Aorta (tissue), 5 donors: Measurements from ENCODE around the gene YIF1A. TPM values are rescaled to one million over a fixed set of nuclear protein-coding genes. Genes with fewer than 3 reads are reported as not detected.

Experiments used
- ATAC-seq: fragments of 200-7000 bp; cut with Tn5 transposase; one replicate; pipeline ENCODE4 v1.9.1; 2022; ENCODE audit warnings: moderate library complexity; ENCODE audit not compliant: low FRiP score
- DNase-seq, 2 donors: peaks; one replicate each; pipeline ENCODE4 v3.0.0-alpha.2; 2020
- H3K27ac ChIP-seq, 2 donors: one replicate each; pipeline ENCODE4 v1.5.1; 2013; ENCODE audit warnings: low read length in 2 of 2, mild to moderate bottlenecking in 2 of 2, moderate library complexity in 2 of 2, control low read depth in 1 of 2, inconsistent platforms in 1 of 2, low read depth in 1 of 2
- H3K27me3 ChIP-seq, 2 donors: one replicate each; pipeline ENCODE4 v1.6.1; 2013; ENCODE audit warnings: control low read depth in 1 of 2, low read length in 1 of 2, mild to moderate bottlenecking in 1 of 2, moderate library complexity in 1 of 2; ENCODE audit not compliant: insufficient read depth in 2 of 2, control insufficient read depth in 1 of 2
- H3K36me3 ChIP-seq, 2 donors: one replicate each; pipeline ENCODE4 v1.6.1; 2013; ENCODE audit warnings: control low read depth in 1 of 2, low read length in 1 of 2, mild to moderate bottlenecking in 1 of 2; ENCODE audit not compliant: insufficient read depth in 2 of 2, control insufficient read depth in 1 of 2
- H3K4me1 ChIP-seq, 2 donors: one replicate each; pipeline ENCODE4 v1.6.1; 2013; ENCODE audit warnings: low read length in 2 of 2, control low read depth in 1 of 2, mild to moderate bottlenecking in 1 of 2, moderate library complexity in 1 of 2; ENCODE audit not compliant: insufficient read depth in 2 of 2, control insufficient read depth in 1 of 2
- H3K4me3 ChIP-seq, 2 donors: one replicate each; pipeline ENCODE4 v1.5.1; 2013; ENCODE audit warnings: low read length in 2 of 2, control low read depth in 1 of 2, mild to moderate bottlenecking in 1 of 2
- H3K9me3 ChIP-seq: one replicate; pipeline ENCODE4 v1.6.1; 2013; ENCODE audit warnings: mild to moderate bottlenecking, low read length; ENCODE audit not compliant: control insufficient read depth
- WGBS, 2 donors: extraction: QIAGEN DNeasy Blood & Tissue Kit; methylation state at CpG; one replicate each; pipeline ENCODE4 v1.1.7; 2013; 5-methylcytosine and 5-hydroxymethylcytosine counted together
- intact Hi-C, 2 donors: fragments of 100-400 bp; cut with DNase I; formaldehyde crosslinking; loops; one replicate each; pipeline versions ENCODE4 v1.14.2 to v1.15.0; 2022
- long read RNA-seq, 2 donors: library from polyadenylated mRNA; unstranded; transcript quantifications; one replicate each; pipeline ENCODE4 v2.0.0, GENCODE V29; 2020 to 2021
- polyA plus RNA-seq, 2 donors: library from polyadenylated mRNA; stranded (reverse); fragments of 200-250 nt; gene quantifications; one replicate each; pipeline ENCODE4 v1.2.3, GENCODE V29; 2013
- total RNA-seq, 2 donors: library from RNA; stranded (reverse); fragmentation: NEBNext Ultra II Directional; extraction: Animal tissue kit (Norgen Biotek cat#: 25700); gene quantifications; one replicate each; pipeline ENCODE4 v1.2.1, GENCODE V29; 2021
- donor health status: healthy with polysubstance abuse.
- donor health status: Bipolar disorder and iron deficiency.
- donor health status: DM: no; HTN: no; CAD: no.
- donor health status: DM: no; HTN: no; CAD: no.
- donor health status: DM: yes; HTN: yes; CAD: no.

The YIF1A gene
- 10 to 100 TPM; 73.2 to 75.5 TPM for total RNA-seq
- 100 to 1,000 TPM in 1 of 2 donors, 10 to 100 TPM in 1; 76.0 to 109 TPM for polyA plus RNA-seq
- long read RNA-seq, donor 1, transcript YIF1A-201 (7 exons, 943 nt), result minor isoform, 7 of 251 reads
- long read RNA-seq, donor 1, transcript YIF1A-203 (8 exons, 1,124 nt), result major isoform, 197 of 251 reads
- long read RNA-seq, donor 1, partial matches to known transcripts, result 17 of 251 reads
- long read RNA-seq, donor 1, other reads (novel, unspliced or antisense), result 29 of 251 reads
- long read RNA-seq, donor 2, transcript YIF1A-203 (8 exons, 1,124 nt), result major isoform, 62 of 76 reads
- long read RNA-seq, donor 2, partial matches to known transcripts, result 5 of 76 reads
- long read RNA-seq, donor 2, other reads (novel, unspliced or antisense), result 6 of 76 reads

- WGBS, 2 donors, result 0% methylated on average over 71 to 87 of the region's 87 CpGs
- Histone ChIP-seq H3K9me3 (no peaks in the 10 kb centered on the region), H3K4me3 (peak within 1 kb of the TSS; percentile 51 to 54), H3K36me3 (no peaks in the 10 kb centered on the region), H3K27me3 (no peaks in the 10 kb centered on the region), H3K27ac (peak within 1 kb of the TSS; percentile 43 to 77), H3K4me1 (no peaks in the 10 kb centered on the region)
- peak; percentile 99 to 100 for DNase-seq
- intact Hi-C loops, result no loop called here
- peak; percentile 97 for ATAC-seq
Measured at GRCh38 chr11:66288671-66289547, at the start of gene YIF1A. Gene YIF1A (minus strand): TSS chr11:66289143. CDS start chr11:66288985, 158 bp downstream.

GRCh38 chr11:66337103-66337899 is 48.4 kb upstream of the YIF1A start:
- no peaks in the 10 kb centered on the region for H3K9me3 ChIP-seq
- intact Hi-C loops, result no loop called here

GRCh38 chr11:66336234-66337102 is 47.5 kb upstream of the YIF1A start, which contains the start of gene RIN1:
Gene RIN1 (minus strand): TSS chr11:66336434. CDS start chr11:66336402, 32 bp downstream.
- H3K27me3 ChIP-seq, result no peaks in the 10 kb centered on the region
- intact Hi-C loops, result no loop called here
- WGBS, 2 donors, result 4% methylated on average over 21 to 22 of the region's 22 CpGs

More at GRCh38 chr11:66337103-66337899, 48.4 kb upstream of the YIF1A start:
- ATAC-seq (no peak), DNase-seq (peak; percentile 48 to 71)
- H3K4me1 ChIP-seq, result no peaks in the 10 kb centered on the region
- 50 to 59% methylated on average over 18 of the region's 18 CpGs for WGBS, 2 donors
- no peak overlapping the region for H3K27ac ChIP-seq
- H3K27me3 ChIP-seq, result no peaks in the 10 kb centered on the region
- peaks cover 0 to 8% of the 10 kb centered on the region in 2 donors for H3K36me3 ChIP-seq
- no peak overlapping the region for H3K4me3 ChIP-seq

GRCh38 chr11:66335531-66336233 is 46.7 kb upstream of the YIF1A start:
- intact Hi-C loops, result no loop called here
- Histone ChIP-seq H3K27ac (peak overlapping the region in 1 of 2 donors; percentile 12), H3K27me3 (no peaks in the 10 kb centered on the region), H3K36me3 (peaks cover 0 to 4% of the 10 kb centered on the region in 2 donors), H3K4me3 (peak overlapping the region; percentile 19 to 50), H3K4me1 (no peaks in the 10 kb centered on the region), H3K9me3 (no peaks in the 10 kb centered on the region)
- DNase-seq, result peak; percentile 69 to 79
- peak; percentile 10 for ATAC-seq
- WGBS, 2 donors, result 10 to 12% methylated on average over 35 of the region's 35 CpGs

More at GRCh38 chr11:66336234-66337102, 47.5 kb upstream of the YIF1A start, which contains the start of gene RIN1:
- ATAC-seq, result peak; percentile 69
- Histone ChIP-seq H3K4me1 (no peaks in the 10 kb centered on the region), H3K4me3 (peak within 1 kb of the TSS; percentile 19 to 50), H3K9me3 (no peaks in the 10 kb centered on the region), H3K36me3 (peaks cover 0 to 6% of the 10 kb centered on the region in 2 donors), H3K27ac (peak within 1 kb of the TSS in 1 of 2 donors; percentile 12)
- DNase-seq, result peak; percentile 85 to 88

GRCh38 chr11:66334605-66335442 is 45.9 kb upstream of the YIF1A start:
- intact Hi-C loops, result no loop called here
- Histone ChIP-seq H3K4me1 (no peaks in the 10 kb centered on the region), H3K27ac (no peak overlapping the region), H3K27me3 (no peaks in the 10 kb centered on the region), H3K36me3 (peaks cover 0 to 3% of the 10 kb centered on the region in 2 donors), H3K4me3 (no peak overlapping the region), H3K9me3 (no peaks in the 10 kb centered on the region)
- ATAC-seq, result no peak
- 82% methylated on average over 41 to 42 of the region's 42 CpGs for WGBS, 2 donors
- DNase-seq, result peak in 1 of 2 donors; percentile 76

GRCh38 chr11:66333896-66334604 is 45.1 kb upstream of the YIF1A start:
- DNase-seq (peak in 1 of 2 donors; percentile 44), ATAC-seq (no peak)
- H3K27me3 ChIP-seq, result no peaks in the 10 kb centered on the region
- peaks cover 0 to under 1% of the 10 kb centered on the region in 2 donors for H3K36me3 ChIP-seq
- intact Hi-C loops, result no loop called here
- no peak overlapping the region for H3K4me3 ChIP-seq
- H3K4me1 ChIP-seq, result no peaks in the 10 kb centered on the region
- no peaks in the 10 kb centered on the region for H3K9me3 ChIP-seq
- WGBS, 2 donors, result 89 to 95% methylated on average over 25 to 29 of the region's 29 CpGs
- no peak overlapping the region for H3K27ac ChIP-seq
